Keratinocyte (primary cell): ENCODE data around the gene METTL26. TPM values are rescaled to one million over a fixed set of nuclear protein-coding genes. Genes with fewer than 3 reads are reported as not detected.
A peak's percentile ranks its signal among the peaks of the same experiment; 100 is the strongest.

Source experiments
- DNase-seq: peaks from one replicate; pipeline ENCODE4 v3.0.0-alpha.2; 2011; ENCODE audit warnings: low read depth, missing footprints, low spot score
- FAIRE-seq: peaks from 2 replicates; lab custom pipeline; 2011; peaks lifted over from hg19 to GRCh38; lab: Jason Lieb, UNC
- H2AFZ ChIP-seq: 2 replicates; pipeline ENCODE4 v1.6.0; 2012; ENCODE audit warnings: low read length, control low read depth, inconsistent platforms; ENCODE audit not compliant: control insufficient read depth
- H3K27ac ChIP-seq: 2 replicates; pipeline ENCODE4 v1.5.1; 2011; ENCODE audit warnings: low read length; ENCODE audit not compliant: control insufficient read depth, insufficient read depth
- H3K27me3 ChIP-seq: 3 replicates; pipeline ENCODE4 v1.6.0; 2011; ENCODE audit warnings: low read length; ENCODE audit not compliant: control insufficient read depth, insufficient read depth; ENCODE audit errors: extremely low read depth
- H3K36me3 ChIP-seq, 2 experiments: 2 replicates in 1 of 2; 3 replicates in 1 of 2; pipeline ENCODE4 v1.5.1; 2011; ENCODE audit warnings: low read length in 2 of 2, mild to moderate bottlenecking in 1 of 2; ENCODE audit not compliant: control insufficient read depth in 2 of 2, insufficient read depth in 2 of 2; ENCODE audit errors: extremely low read depth in 1 of 2
- H3K4me1 ChIP-seq: 3 replicates; pipeline ENCODE4 v1.5.1; 2011; ENCODE audit warnings: low read length; ENCODE audit not compliant: control insufficient read depth, insufficient read depth; ENCODE audit errors: extremely low read depth
- H3K4me2 ChIP-seq: 3 replicates; pipeline ENCODE4 v1.6.0; 2011; ENCODE audit warnings: low read depth, low read length; ENCODE audit not compliant: control insufficient read depth, insufficient read depth; ENCODE audit errors: extremely low read depth
- H3K4me3 ChIP-seq, 3 experiments: fragments of 200-600 bp in 1 of 3; sonication (generic) in 1 of 3; 2 replicates in 2 of 3; 3 replicates in 1 of 3; pipeline ENCODE4 v1.5.1; 2011 to 2016; ENCODE audit warnings: low read length in 3 of 3, mild to moderate bottlenecking in 3 of 3, control low read depth in 2 of 3, inconsistent platforms in 1 of 3, low read depth in 1 of 3, mixed read lengths in 1 of 3, mixed run types in 1 of 3, moderate library complexity in 1 of 3; ENCODE audit not compliant: control insufficient read depth in 2 of 3, insufficient read depth in 2 of 3; ENCODE audit errors: extremely low read depth in 1 of 3
- H3K79me2 ChIP-seq: 2 replicates; pipeline ENCODE4 v1.6.0; 2012; ENCODE audit warnings: low read length; ENCODE audit not compliant: control insufficient read depth, insufficient read depth
- H3K9ac ChIP-seq: 3 replicates; pipeline ENCODE4 v1.6.0; 2011; ENCODE audit warnings: low read length; ENCODE audit not compliant: control insufficient read depth, insufficient read depth; ENCODE audit errors: extremely low read depth
- H3K9me1 ChIP-seq: 3 replicates; pipeline ENCODE4 v1.6.0; 2011; ENCODE audit warnings: low read length; ENCODE audit not compliant: control insufficient read depth, insufficient read depth; ENCODE audit errors: extremely low read depth
- H3K9me3 ChIP-seq: 2 replicates; pipeline ENCODE4 v1.5.1; 2012; ENCODE audit warnings: low read depth, low read length; ENCODE audit not compliant: control insufficient read depth
- H4K20me1 ChIP-seq: 3 replicates; pipeline ENCODE4 v1.6.0; 2011; ENCODE audit warnings: low read length; ENCODE audit not compliant: control insufficient read depth, insufficient read depth; ENCODE audit errors: extremely low read depth
- EZH2 ChIP-seq: IDR thresholded peaks from one replicate; pipeline ENCODE4 v1.6.1; 2012; ENCODE audit warnings: inconsistent platforms, mild to moderate bottlenecking, low read length, moderate library complexity
- dilution Hi-C: fragments of 300-500 bp; cut with MboI; formaldehyde crosslinking; loops from one replicate; pipeline ENCODE4 v1.7.0; 2020; ENCODE audit warnings: low sequenced_read_pairs; ENCODE audit not compliant: extremely low pct_ligation_motif_present
- polyA plus RNA-seq, 5 experiments: library from polyadenylated mRNA; depleted of rRNA in 3 of 5; stranded (reverse) in 3 of 5; stranded (forward) in 1 of 5; unstranded in 1 of 5; fragments of >200 nt; gene quantifications; 1 replicate in 1 of 5; 2 replicates in 3 of 5; 3 replicates in 1 of 5; pipeline versions ENCODE4 v1.2.1 to v1.2.3, GENCODE V29; 2011 to 2012; ENCODE audit warnings: missing spikeins in 2 of 5, low read depth in 1 of 5, low replicate concordance in 1 of 5
- TF ChIP-seq, protein P1 (sequence below), 3 experiments: IDR thresholded peaks in 1 of 3; conservative IDR thresholded peaks in 1 of 3; optimal IDR thresholded peaks in 1 of 3; 2 replicates in 2 of 3; 3 replicates in 1 of 3; pipeline versions ENCODE3 to v1.5.1; 2011; ENCODE audit warnings: low read length in 3 of 3, mild to moderate bottlenecking in 3 of 3, moderate library complexity in 2 of 3, control low read depth in 1 of 3, inconsistent platforms in 1 of 3; ENCODE audit not compliant: insufficient read depth in 2 of 3; ENCODE audit errors: extremely low read depth in 1 of 3

The METTL26 gene
- polyA plus RNA-seq, 1 donor (not counting 4 experiments of a cell fraction or from before 2014, with no cell fraction given) = 46.9 TPM

- H3K4me2 ChIP-seq = peak overlapping the region; percentile 80
- no peaks in the 10 kb centered on the region for H3K9me1 ChIP-seq
- no peaks in the 10 kb centered on the region for H3K27me3 ChIP-seq
- TF ChIP-seq EZH2 = no peak
- TF ChIP-seq, protein P1, sequence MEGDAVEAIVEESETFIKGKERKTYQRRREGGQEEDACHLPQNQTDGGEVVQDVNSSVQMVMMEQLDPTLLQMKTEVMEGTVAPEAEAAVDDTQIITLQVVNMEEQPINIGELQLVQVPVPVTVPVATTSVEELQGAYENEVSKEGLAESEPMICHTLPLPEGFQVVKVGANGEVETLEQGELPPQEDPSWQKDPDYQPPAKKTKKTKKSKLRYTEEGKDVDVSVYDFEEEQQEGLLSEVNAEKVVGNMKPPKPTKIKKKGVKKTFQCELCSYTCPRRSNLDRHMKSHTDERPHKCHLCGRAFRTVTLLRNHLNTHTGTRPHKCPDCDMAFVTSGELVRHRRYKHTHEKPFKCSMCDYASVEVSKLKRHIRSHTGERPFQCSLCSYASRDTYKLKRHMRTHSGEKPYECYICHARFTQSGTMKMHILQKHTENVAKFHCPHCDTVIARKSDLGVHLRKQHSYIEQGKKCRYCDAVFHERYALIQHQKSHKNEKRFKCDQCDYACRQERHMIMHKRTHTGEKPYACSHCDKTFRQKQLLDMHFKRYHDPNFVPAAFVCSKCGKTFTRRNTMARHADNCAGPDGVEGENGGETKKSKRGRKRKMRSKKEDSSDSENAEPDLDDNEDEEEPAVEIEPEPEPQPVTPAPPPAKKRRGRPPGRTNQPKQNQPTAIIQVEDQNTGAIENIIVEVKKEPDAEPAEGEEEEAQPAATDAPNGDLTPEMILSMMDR (optimal IDR thresholded peaks at IDR 0.05 in 1 of 3, IDR thresholded peaks at IDR 0.05 in 1 of 3, conservative IDR thresholded peaks at IDR 0.05 in 1 of 3; ENCODE audit: extremely low read depth in 1 of 3, insufficient read depth in 2 of 3, low read length in 3 of 3) = no peak
- peaks cover 10 to 37% of the 10 kb centered on the region in 2 experiments for H3K36me3 ChIP-seq
- H3K9ac ChIP-seq = peak overlapping the region; percentile 60
- peaks cover 16% of the 10 kb centered on the region for H4K20me1 ChIP-seq
- H3K4me3 ChIP-seq = peak overlapping the region; percentile 60 to 68 (median 66)
- peaks cover 29% of the 10 kb centered on the region for H3K4me1 ChIP-seq
- H2AFZ ChIP-seq = no peak overlapping the region
- dilution Hi-C loops = no loop called here
- DNase-seq (no peak), FAIRE-seq (no peak)
- H3K27ac ChIP-seq = no peak overlapping the region
- H3K9me3 ChIP-seq = no peaks in the 10 kb centered on the region
- H3K79me2 ChIP-seq = peaks cover 37% of the 10 kb centered on the region
Measured at GRCh38 chr16:682493-683395, 46.6 kb upstream of the METTL26 start.

DNA sequence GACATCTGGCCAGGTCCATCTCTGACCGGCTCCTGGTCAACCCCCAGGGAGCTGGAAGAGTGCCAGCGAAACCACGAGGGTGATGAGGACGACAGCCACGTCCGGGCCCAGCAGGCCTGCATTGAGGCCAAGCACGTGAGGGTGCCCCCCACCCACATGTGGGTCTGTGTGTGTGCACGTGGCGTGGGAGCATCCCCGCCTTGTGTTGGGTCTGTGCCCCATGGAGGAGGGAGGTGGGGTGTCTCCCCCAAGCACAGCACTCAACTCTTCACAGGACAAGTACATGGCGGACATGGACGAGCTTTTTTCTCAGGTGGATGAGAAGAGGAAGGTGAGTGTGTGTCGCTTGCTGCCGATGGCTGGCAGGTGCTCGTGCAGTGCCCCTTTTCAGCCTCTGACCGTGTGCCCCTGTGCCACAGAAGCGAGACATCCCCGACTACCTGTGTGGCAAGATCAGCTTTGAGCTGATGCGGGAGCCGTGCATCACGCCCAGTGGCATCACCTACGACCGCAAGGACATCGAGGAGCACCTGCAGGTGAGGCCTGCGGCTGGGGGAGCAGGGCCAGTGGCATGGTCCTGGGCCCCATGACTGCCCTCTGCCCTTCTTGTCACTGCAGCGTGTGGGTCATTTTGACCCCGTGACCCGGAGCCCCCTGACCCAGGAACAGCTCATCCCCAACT lies 45.8 kb upstream of the METTL26 start:
- Histone ChIP-seq H4K20me1 (peaks cover 16% of the 10 kb centered on the region), H3K27me3 (no peaks in the 10 kb centered on the region), H3K4me3 (peak overlapping the region; percentile 56 to 89 (median 88)), H3K4me2 (peak overlapping the region; percentile 86), H3K36me3 (peaks cover 10 to 37% of the 10 kb centered on the region in 2 experiments), H3K9me3 (no peaks in the 10 kb centered on the region), H3K27ac (no peak overlapping the region), H3K9me1 (no peaks in the 10 kb centered on the region), H3K79me2 (peaks cover 37% of the 10 kb centered on the region), H2AFZ (no peak overlapping the region), H3K9ac (peak overlapping the region; percentile 82), H3K4me1 (peaks cover 37% of the 10 kb centered on the region)
- TF ChIP-seq, protein P1 (optimal IDR thresholded peaks at IDR 0.05 in 1 of 3, IDR thresholded peaks at IDR 0.05 in 1 of 3, conservative IDR thresholded peaks at IDR 0.05 in 1 of 3; ENCODE audit: extremely low read depth in 1 of 3, insufficient read depth in 2 of 3, low read length in 3 of 3) = no peak
- TF ChIP-seq EZH2 = no peak
- FAIRE-seq (no peak), DNase-seq (no peak)
- dilution Hi-C loops = no loop called here
